ENCODE measurements around the gene MRPL34.

Gene MRPL34

DNA sequence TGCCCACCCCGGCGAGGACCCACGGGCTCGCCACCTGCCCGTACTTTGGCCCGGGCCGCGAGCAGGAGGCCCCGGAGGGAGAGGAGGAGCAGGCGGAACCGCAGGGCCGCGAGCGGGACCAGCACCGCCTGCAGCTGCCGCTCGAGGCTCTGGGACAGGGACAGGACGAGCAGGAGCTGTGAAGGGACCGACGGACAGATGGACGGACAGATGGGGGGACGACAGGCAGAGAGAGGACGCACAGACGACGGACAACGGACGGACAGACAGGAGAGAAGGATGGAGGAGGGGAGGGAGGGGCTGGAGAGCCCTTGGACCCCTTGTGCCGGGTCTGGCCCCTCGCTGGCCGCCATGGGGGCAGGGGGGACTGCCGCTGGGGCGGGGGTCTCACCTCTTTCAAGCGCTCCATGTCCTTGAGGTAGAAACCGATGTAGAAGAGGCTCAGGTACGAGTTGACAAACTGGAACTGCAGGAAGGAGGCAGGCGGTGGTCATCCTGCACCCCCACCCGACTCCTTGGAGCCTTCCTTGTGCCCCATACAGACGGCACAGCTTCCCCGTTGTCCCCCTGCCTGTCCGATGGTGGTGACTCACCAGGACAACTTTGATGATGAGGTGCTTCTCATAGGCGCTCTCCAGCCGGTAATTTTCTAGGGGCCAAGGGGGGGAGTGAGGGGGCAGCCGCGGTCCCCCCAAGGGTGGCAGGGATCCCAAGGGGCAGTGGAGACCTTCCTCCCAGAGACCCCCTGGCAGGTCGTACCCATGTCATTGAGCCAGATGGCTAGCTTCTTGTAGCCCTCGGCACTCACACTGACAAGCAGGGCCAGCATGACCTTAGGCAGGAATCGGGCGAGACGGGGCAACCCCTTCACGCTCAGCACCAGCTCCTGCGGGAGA is 23.9 kb downstream of the MRPL34 start:
- no peak for DNase-seq

DNA sequence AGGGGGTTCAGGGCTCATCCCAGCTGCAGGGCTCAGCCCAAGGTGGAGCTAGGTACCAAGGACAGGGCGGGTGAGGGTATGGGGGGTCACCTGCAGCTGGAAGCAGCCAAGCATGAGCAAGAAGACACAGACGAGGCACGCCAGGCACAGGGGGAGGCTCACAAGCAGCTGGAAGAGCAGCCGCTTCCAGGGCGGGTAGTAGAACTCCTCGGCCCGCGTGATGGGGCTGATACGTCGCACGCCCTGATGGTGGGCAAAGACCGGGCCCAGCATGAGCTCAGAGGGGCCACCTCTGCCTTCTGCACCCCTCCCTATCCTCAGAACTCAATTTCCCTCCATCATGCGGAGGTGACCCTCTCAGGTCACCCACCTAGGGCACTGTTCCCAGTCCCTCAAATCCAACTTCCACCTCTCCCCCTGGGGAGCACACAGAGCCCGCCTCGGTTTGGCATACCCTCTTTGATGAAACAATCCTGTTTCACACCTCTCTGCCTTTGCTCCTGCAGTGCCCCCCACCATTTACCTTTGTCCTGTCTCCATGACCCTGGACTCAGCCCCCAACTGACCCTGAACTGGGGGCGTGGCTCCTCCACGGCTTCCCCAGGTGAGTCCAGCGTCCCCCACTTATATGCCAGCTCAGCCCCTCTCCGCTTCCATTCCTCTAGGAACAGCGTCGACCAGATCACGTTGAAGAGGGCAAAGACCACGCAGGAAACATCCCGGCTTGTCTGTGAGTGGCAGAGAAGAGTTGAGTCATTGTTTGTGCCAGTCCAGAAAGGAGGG is 24.8 kb downstream of the MRPL34 start:
- no peak for DNase-seq

DNA sequence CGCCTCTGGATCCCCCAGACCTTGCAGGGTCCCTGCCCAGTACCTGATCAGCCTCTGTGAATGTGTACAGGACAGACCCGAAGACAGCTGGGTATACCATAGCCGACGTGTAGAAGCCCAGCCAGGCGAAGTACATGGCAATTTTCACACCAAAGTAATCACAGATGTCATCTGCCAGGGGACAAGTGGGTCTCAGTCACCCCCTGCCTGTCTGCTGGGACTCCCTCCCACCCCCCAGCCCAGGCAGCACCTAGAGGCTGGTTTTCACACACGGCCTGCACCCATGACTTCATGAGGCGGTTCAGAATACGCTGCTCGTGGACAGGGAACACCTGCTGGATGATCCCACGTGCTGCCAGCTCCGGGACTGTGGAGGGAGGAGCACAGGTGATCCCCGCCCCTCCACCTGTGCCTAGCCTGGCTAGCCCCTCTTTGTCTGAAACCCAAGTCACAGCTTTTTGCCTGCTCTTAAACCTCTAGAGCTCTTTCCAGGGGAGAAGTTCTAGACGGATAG is 25.4 kb downstream of the MRPL34 start:
- DNase-seq: no peak

DNA sequence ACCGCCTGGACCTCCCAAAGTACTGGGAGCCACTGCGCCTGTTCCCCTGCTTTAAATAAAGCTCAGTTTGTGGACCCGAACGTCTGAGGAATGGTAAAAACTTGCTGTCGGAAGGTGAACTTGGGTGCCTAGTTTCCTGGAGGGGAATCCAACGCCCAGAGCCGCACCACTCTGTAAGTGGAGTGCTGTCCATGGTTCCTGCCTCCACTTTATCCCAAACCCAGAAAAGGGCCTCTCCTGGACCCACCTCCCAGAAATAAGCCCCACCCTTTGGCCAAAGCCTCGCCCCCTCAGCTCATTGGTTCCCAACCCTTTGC is 26.6 kb downstream of the MRPL34 start:
- DNase-seq: no peak

DNA sequence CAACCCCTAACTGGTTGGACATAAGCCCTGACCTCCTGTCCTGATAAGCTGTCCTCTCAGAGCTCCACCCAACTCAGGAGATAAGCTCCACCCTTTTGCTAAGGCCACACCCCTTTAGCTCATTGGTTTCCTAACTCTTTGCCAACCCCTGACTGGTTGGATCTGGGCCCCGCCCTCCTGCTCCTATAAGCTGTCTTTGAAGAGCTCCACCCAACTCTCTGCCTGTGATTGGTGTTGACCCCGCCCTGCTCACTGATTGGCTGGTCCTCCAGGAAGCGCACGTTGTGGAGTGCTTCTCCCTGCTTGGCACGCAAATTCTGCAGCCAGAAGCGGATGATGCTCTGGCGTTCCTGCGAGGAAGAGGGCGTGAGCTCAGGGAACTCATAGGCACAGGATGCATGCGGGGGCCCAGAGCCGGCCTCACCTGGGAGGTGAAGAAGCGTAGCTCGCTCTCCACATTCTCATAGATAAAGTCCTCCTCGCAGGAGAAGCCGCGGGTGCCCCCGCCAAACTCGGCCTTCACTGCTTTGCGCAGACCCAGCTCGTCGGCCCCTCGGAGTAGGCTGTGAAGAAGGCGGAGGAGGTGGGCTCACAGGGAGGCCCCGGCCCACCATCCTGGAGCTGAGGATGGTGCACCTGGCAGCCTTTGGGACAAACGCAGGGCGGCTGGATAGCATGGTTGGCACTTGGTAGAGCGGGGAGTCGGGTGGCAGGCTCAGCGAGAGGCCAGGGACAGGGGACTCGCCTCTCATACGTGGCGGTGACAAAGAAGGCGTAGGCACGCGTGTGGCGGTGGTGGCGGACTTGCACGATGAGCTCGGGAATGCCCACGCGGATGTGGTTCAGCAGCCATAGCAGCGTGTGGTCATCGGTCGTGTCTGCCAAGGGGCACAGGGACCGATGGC is 27.3 kb downstream of the MRPL34 start:
- DNase-seq: peak; percentile 100

DNA sequence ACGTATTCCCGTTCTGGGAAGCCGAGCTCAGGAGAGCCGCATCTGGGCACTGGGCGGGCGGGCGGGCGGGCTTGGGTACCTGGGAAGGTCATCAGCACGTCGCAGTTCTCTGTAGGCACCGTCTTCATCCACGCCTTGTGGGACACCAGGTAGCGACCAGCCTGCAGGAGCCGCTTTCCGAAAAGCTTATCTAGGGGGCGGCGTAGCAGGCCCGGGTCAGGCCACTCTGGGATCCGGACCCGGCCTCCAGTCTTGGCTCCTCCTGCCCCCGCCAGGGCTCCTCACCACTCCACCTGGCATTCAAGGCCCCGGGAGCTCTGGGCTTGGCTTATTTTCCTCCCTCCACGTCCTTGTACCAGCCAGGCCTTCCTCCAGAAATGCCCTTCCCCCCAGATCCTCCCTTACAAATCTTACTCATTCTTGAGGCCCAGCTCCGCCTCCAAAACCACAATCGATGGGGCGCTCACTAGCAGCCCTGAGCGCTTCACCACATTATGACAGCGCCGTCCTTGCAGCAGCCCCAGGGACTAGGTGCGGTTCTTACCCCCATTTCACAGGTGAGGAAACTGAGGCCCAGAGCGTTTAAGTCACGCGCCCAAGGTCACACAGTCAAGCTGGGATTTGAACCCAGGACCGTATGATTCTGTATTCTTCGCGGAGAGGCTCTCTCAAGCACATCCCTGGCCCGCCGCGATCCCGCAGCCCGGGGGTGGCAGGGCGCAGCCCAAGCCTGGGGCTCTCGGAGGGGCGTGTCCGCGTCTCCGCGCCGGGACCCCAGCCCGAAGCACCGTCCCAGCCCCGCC is 28.1 kb downstream of the MRPL34 start:
- no peak for DNase-seq

DNA sequence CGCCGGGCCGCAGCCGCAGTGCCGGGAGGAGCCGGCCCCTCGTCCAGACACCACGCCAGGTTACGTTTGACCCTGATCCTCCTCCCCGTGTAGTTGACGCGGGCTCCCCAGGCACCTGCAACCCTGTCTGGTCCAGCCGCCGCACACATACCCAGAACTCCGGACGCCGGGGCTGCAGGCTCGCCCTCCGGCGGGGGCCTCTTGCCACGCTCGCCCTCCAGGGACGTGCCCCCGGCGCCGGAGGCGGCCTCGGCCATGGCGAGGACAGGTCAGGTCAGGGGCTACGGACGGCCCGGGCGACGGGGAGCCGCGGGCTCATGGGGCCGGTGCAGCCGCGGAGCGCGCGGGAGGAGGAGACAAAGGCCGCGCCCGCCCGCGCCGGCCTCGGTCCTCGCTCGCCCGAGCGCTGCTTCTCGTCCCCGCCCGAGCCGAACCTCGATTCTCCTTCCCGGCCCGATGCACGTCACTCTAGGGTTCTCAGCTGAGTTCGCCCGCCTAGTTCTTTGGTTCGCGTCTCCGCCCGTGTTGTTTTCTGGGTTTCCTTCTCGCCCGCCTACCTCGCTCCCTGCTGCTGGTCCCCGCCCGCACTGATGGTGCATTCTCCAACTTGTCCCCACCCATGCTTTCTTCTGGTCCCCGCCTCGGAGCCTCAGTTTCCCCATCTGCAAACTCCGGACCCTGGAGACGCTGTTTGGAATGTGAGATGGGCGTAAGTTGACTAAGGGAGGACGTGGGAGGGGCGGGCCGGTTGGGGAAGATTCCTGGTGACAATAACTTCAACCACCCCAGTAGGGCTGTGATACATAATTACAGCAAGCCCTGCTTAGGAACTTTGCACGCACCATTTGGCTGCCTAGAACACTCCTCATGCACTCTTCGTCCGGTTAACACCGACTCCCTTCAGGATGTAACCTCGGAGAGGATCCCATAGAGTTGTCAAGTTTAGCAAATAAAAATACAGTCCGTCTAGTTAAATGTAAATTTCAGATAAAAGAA is 29.0 kb downstream of the MRPL34 start, which contains the start of gene ANO8:
Gene ANO8 (minus strand): TSS at position 442 of the 996 bp plus-strand sequence. CDS start 185 bp downstream, at position 257.
- peak; percentile 92 for DNase-seq

DNA sequence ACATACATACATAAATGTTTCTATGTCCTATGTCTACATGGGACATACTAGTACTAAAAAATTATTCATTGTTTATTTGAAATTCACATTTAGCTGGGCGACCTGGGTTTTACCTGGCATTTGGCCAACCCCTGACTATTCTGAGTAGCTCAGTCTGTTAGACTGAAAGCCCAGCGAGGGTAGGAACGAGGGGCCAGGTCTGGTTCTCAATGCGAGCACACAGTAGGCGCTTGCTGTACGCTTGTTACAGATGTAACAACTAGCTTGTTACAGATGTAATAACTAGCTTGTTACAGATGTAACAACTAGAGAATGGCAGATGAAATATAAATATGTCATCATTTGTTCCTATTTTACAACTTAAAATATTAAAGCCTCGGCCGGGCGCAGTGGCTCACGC is 29.9 kb downstream of the MRPL34 start:
- no peak for DNase-seq

DNA sequence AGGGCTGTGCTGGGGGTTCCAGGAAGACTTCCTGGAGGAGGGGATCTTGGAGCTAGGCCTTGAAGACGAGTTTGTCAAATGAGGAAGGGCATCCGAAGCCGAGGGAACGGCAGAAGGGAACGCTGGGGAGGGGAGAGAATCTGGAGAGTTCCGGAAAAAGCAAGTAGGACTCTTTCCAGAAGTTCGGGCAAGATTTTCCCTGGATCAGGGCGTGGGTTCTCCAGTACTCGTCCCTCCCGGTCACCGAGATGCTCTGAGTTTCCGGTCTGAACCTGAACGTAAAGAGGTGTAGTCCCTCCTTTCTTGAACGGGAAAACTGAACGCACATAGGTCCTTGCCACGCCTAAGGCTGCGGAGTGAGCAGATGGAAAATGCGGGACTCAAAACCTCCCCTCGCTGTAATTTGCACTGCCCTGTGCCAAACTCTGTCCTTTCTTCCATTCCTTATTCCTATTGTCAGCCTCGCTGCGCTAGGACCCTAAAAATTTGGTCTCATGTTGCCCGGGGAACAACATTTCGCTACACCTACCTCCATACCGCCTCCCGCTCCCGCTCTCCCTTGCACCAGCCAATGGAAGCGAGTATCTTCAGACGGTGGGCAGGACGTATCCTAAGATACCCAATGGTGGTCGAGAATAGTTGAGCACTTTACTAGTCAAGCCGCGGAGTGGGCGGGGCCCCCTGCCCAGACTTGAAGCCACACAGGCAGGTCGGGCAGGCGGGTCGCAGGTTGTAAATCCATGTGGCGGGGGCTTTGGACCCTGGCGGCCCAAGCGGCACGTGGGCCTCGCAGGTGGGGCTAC is 31.4 kb downstream of the MRPL34 start, which contains the start of gene GTPBP3:
Gene GTPBP3 (plus strand): TSS at position 682 of the 803 bp plus-strand sequence. CDS start 59 bp downstream, at position 741.
- DNase-seq: peak; percentile 98

DNA sequence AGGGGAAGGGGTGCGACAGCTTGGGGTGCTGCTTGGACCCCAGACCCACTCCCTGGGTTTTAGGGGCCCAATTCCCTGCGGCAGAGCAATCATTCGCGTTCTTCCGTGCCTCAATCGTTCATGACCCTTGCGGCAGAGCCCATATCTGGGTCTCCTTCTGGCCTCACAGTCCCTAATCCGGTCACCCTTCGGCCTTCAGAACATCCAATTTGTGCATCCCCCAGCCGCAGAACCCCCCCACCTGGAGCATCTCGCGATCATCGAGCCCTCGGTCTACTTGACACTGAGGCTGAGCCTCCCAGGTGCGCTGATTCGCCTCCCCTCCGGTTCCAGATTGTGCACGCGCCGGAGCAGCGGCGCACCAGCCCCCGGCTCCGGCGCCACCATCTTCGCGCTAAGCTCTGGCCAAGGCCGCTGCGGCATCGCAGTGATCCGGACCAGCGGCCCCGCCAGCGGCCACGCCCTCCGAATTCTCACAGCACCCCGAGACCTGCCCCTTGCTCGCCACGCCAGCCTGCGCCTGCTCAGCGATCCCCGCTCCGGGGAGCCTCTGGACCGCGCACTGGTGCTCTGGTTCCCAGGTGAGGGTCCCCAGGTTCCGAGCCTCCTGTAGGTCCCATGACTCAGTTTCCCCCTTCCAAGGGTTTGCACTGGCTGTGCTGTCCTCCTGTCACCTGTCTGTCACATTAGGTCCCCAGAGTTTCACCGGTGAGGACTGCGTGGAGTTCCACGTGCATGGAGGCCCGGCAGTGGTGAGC is 32.2 kb downstream of the MRPL34 start:
- no peak for DNase-seq

DNA sequence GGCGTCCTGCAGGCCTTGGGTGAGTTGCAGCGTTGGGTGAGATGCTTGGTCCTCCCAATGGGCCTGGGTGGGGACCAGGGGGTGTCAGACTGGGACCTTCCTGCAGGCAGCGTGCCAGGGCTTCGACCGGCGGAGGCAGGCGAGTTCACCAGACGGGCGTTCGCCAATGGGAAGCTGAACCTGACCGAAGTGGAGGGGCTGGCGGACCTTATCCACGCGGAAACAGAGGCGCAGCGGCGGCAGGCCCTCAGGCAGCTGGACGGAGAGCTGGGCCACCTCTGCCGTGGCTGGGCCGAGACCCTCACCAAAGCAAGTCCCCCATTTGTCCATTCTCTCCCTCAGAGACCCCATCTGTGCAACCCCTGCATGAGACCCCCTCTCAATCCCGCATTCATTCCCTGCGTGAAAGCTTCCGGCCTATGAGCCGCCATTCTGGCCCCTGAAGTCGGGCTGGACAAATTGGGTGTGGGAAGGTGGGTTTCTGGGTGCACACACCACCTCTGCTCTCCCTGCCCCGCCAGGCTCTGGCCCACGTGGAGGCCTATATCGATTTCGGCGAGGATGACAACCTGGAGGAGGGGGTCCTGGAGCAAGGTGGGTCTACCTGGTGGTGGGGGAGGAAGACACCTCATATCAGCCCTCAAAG is 32.9 kb downstream of the MRPL34 start:
- DNase-seq: no peak

DNA sequence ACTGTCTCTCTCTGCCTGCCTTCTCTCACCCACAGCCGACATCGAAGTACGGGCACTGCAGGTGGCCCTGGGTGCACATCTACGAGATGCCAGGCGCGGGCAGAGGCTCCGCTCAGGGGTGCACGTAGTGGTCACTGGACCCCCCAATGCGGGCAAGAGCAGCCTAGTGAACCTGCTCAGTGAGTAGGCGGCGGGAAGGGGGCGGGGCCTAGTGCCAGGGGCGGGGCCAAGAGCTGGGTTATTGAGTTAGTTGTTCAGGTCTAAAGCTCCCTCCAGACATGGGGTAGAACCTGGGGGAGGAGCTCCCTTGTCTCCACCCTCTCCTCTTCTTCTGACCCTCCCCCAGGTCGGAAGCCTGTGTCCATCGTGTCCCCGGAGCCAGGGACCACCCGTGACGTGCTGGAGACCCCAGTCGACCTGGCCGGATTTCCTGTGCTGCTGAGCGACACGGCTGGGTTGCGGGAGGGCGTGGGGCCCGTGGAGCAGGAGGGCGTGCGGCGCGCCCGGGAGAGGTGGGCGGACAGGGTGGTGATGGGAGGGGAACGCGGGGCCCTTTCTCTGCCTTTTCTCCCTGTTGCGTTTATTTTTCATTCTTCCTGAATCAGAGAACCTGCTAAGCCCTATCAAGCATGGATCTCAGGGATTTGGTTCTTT is 33.5 kb downstream of the MRPL34 start:
- no peak for DNase-seq

DNA sequence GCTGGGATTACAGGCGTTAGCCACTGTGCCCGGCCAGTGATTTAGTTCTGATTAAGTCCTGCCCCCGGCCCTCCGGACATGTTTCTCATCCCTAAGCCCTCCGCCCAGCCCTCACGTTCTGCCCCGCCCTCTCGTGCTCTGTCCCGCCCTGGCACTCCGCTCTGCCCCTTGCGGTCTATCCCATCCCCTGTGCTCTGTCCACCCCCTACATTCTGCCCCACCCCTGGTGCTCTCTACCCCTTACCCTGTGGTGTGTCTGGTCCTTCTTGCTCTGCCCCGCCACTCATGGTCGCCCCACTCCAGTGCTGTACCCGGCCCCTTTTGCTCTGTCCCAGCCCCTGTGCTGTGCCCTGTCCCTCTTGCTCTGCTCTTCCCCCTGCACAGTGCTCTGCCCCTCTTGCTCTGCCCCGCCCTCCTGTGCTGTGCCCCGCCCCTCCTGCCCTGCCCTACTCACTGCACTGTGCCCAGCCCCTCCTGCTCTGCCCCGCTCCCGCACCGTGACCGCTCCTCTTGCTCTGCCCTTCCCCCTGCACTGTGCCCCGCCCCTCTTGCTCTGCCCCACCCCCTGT is 34.7 kb downstream of the MRPL34 start:
- DNase-seq: no peak

DNA sequence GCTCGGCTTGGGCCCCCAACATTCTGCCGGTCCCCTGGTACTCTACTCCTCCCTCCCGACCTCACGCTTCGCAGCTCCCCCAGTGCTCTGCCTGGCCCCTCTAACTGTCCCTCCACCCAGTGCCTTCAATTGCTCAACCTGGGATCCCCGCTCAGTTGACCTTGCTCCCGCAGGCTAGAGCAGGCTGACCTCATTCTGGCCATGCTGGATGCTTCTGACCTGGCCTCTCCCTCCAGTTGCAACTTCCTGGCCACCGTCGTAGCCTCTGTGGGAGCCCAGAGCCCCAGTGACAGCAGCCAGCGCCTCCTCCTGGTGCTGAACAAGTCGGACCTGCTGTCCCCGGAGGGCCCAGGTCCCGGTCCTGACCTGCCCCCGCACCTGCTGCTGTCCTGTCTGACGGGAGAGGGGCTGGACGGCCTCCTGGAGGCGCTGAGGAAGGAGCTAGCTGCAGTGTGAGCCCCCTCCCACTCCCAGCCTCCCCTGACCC is 35.2 kb downstream of the MRPL34 start:
- no peak for DNase-seq

DNA sequence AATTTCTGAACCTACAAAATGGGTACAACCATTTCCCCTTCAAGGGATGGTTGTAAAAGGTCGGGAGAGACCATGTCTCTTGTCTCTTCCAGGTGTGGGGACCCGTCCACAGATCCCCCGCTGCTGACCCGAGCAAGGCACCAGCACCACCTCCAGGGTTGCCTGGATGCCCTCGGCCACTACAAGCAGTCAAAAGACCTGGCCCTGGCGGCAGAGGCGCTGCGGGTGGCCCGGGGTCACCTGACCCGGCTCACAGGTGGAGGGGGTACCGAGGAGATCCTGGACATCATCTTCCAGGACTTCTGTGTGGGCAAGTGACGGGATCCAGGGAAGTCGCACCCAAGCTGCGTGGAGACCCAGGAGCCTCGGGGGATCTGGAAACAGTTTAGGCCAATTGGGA is 35.7 kb downstream of the MRPL34 start:
- no peak for DNase-seq

DNA sequence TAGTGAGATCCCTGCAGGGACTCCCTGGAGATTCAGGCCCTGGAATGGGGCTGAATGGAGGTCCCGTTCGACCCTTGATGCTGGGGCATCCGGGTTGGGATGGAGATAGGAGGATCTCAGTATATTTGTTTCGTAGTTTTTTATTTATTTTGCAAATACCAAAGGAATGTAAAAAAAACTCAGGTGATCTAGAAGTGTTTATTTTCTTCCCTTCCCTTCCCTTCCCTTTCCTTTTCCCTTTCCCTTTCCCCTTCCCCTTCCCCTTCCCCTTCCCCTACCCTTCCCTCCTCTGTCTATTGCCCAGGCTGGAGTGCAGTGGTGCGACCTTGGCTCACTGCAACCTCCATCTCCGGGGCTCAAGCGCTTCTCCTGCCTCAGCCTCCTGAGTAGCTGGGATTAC is 36.2 kb downstream of the MRPL34 start:
- DNase-seq: no peak

DNA sequence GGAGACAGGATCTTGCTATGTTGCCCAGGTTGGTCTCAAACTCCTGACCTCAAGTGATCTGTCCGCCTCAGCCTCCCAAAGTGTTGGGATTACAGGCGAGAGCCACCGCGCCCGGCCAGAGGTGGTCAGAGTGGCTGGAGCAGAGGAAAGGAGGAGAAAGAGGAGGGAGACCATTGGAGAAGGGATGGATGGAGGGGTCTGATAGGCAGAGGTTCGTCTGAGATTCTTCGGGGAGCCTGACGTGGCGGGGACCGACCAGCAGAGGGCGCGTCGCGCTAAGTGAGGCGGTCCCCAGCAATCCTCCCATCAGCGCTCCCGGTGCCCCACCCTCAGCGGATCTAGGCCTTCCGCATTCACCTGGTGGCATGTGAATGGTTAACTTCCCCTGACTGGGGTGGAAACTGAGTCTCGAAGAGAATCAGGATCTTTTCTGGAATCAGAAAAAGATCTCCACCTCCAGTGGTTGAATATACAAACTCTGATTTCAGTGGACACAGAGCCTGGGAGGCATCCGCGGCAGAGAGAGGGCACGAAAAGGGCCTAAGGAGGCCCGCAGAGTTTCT is 40.5 kb downstream of the MRPL34 start:
- peak; percentile 48 for DNase-seq

Data from SHP77 treated with DMSO at 0.1 percent for 48 hours (cell line).